ENCODE results near the gene RPL19. TPM values are rescaled to one million over a fixed set of nuclear protein-coding genes. Genes with fewer than 3 reads are reported as not detected.

The RPL19 gene
- total and polyA plus RNA-seq, 2 experiments from 2014 or later: 1,594 to 2,627 TPM

- TF ChIP-seq, protein P1, sequence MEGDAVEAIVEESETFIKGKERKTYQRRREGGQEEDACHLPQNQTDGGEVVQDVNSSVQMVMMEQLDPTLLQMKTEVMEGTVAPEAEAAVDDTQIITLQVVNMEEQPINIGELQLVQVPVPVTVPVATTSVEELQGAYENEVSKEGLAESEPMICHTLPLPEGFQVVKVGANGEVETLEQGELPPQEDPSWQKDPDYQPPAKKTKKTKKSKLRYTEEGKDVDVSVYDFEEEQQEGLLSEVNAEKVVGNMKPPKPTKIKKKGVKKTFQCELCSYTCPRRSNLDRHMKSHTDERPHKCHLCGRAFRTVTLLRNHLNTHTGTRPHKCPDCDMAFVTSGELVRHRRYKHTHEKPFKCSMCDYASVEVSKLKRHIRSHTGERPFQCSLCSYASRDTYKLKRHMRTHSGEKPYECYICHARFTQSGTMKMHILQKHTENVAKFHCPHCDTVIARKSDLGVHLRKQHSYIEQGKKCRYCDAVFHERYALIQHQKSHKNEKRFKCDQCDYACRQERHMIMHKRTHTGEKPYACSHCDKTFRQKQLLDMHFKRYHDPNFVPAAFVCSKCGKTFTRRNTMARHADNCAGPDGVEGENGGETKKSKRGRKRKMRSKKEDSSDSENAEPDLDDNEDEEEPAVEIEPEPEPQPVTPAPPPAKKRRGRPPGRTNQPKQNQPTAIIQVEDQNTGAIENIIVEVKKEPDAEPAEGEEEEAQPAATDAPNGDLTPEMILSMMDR (conservative IDR thresholded peaks at IDR 0.05; ENCODE audit: low read depth in 2 of 2): no peak
Measured at GRCh38 chr17:39183720-39184119, 16.4 kb upstream of the RPL19 start (continued).

- H3K36me3 ChIP-seq (ENCODE audit: insufficient read depth): peaks cover 22% of the 10 kb centered on the region
- no peaks in the 10 kb centered on the region for H3K9me2 ChIP-seq (ENCODE audit: insufficient read depth)
- no peaks in the 10 kb centered on the region for H3K4me1 Mint-ChIP-seq
- H3K27ac ChIP-seq (ENCODE audit: low read depth): no peak overlapping the region
- H3K27me3 Mint-ChIP-seq (ENCODE audit: insufficient read depth, low read depth, poor library complexity): peaks cover 5% of the 10 kb centered on the region
- no peak overlapping the region for H3K4me3 ChIP-seq
- H3K4me2 ChIP-seq: no peak overlapping the region
- H3K4me1 ChIP-seq (ENCODE audit: insufficient read depth): no peaks in the 10 kb centered on the region
- no peaks in the 10 kb centered on the region for H3K27me3 ChIP-seq (ENCODE audit: insufficient read depth)
- DNase-seq (ENCODE audit: low spot score): no peak
- no peak for TF ChIP-seq ZNF331 (CRISPR knock-in tag; IDR thresholded peaks at IDR 0.05; ENCODE audit: low read depth)
- no peak for TF ChIP-seq CREB1 (CRISPR knock-in tag; IDR thresholded peaks at IDR 0.05; ENCODE audit: low read depth)
- TF ChIP-seq POLR2AphosphoS5 (IDR thresholded peaks at IDR 0.05; ENCODE audit: low read depth): no peak
- TF ChIP-seq REST (IDR thresholded peaks at IDR 0.05; ENCODE audit: unreplicated experiment): no peak
- no peak for TF ChIP-seq JUNB (IDR thresholded peaks at IDR 0.05; ENCODE audit: unreplicated experiment)
- no peak for TF ChIP-seq NANOG (IDR thresholded peaks at IDR 0.05; ENCODE audit: borderline replicate concordance)
- TF ChIP-seq EZH2 (IDR thresholded peaks at IDR 0.05; ENCODE audit: low read depth, unreplicated experiment): no peak
- TF ChIP-seq, protein P2, sequence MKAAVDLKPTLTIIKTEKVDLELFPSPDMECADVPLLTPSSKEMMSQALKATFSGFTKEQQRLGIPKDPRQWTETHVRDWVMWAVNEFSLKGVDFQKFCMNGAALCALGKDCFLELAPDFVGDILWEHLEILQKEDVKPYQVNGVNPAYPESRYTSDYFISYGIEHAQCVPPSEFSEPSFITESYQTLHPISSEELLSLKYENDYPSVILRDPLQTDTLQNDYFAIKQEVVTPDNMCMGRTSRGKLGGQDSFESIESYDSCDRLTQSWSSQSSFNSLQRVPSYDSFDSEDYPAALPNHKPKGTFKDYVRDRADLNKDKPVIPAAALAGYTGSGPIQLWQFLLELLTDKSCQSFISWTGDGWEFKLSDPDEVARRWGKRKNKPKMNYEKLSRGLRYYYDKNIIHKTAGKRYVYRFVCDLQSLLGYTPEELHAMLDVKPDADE (IDR thresholded peaks at IDR 0.05): no peak
- ATAC-seq: no peak
- H3K27ac Mint-ChIP-seq: no peak overlapping the region
- peaks cover 5% of the 10 kb centered on the region; the same call in 1 of the 2 replicates for H4K20me1 ChIP-seq (replicated peaks; ENCODE audit: insufficient read depth)
- H3K9me3 Mint-ChIP-seq: no peaks in the 10 kb centered on the region
- no peak overlapping the region for H2AFZ ChIP-seq
- no peaks in the 10 kb centered on the region for H3F3A ChIP-seq (replicated peaks; ENCODE audit: low read depth)
- H3K79me2 ChIP-seq (replicated peaks; ENCODE audit: insufficient read depth): no peaks in the 10 kb centered on the region
- no peak overlapping the region for H3K4me3 Mint-ChIP-seq
- peaks cover 47% of the 10 kb centered on the region for H3K36me3 Mint-ChIP-seq (ENCODE audit: low read depth)
Measured at GRCh38 chr17:39186481-39187002, 13.5 kb upstream of the RPL19 start.
